Transverse colon (tissue), 4 donors: Measurements from ENCODE around the gene ANGEL1. TPM values are rescaled to one million over a fixed set of nuclear protein-coding genes. Genes with fewer than 3 reads are reported as not detected.

Source experiments
- DNase-seq: peaks from one replicate; pipeline ENCODE4 v3.0.0-alpha.2; 2019
- H3K27ac ChIP-seq, 4 donors: fragments of 200-600 bp; sonication (generic); 2 replicates each; pipeline ENCODE4 v1.5.1; 2016 to 2018; ENCODE audit warnings: inconsistent platforms in 4 of 4
- H3K27me3 ChIP-seq: fragments of 200-600 bp; sonication (generic); 2 replicates; pipeline ENCODE4 v1.5.1; 2017; ENCODE audit warnings: inconsistent platforms
- H3K36me3 ChIP-seq, 4 donors: fragments of 200-600 bp; sonication (generic); 2 replicates each; pipeline ENCODE4 v1.5.1; 2017 to 2019; ENCODE audit warnings: inconsistent platforms in 4 of 4
- H3K4me1 ChIP-seq, 4 donors: fragments of 200-600 bp; sonication (generic); 2 replicates each; pipeline ENCODE4 v1.5.1; 2017 to 2020; ENCODE audit warnings: inconsistent platforms in 4 of 4
- H3K4me3 ChIP-seq, 4 donors: fragments of 200-600 bp; sonication (generic); 1 replicate in 1 of 4; 2 replicates in 3 of 4; pipeline versions ENCODE4 v1.5.1 to v1.6.1; 2017 to 2019; ENCODE audit warnings: inconsistent platforms in 4 of 4
- H3K9me3 ChIP-seq, 2 donors: fragments of 200-600 bp; sonication (generic); 2 replicates each; pipeline ENCODE4 v1.5.1; 2017 to 2019; ENCODE audit warnings: inconsistent platforms in 2 of 2
- EP300 ChIP-seq: sonication (generic); formaldehyde crosslinking; IDR thresholded peaks from one replicate; pipeline ENCODE4 v1.6.1; 2017; ENCODE audit warnings: antibody characterized with exemption, low read depth
- POLR2A ChIP-seq: fragments of 450-650 bp; IDR thresholded peaks from one replicate; pipeline ENCODE4 v1.6.1; 2016; ENCODE audit warnings: antibody characterized with exemption, mild to moderate bottlenecking, moderate library complexity
- POLR2AphosphoS5 ChIP-seq, 3 donors: sonication (generic); formaldehyde crosslinking; IDR thresholded peaks; one replicate each; pipeline ENCODE4 v1.6.1; 2016; ENCODE audit warnings: antibody characterized with exemption in 3 of 3
- WGBS, 2 donors: methylation state at CpG; one replicate each; pipeline ENCODE4 v1.1.5; 2018; ENCODE audit warnings: low coverage in 1 of 2; 5-methylcytosine and 5-hydroxymethylcytosine counted together
- in situ Hi-C, 4 donors: fragments of 200-750 bp; cut with MboI; loops; one replicate each; pipeline versions ENCODE4 v1.15.0 to v1.15.1; 2017; ENCODE audit warnings: low sequenced_read_pairs in 3 of 4, low pct_ligation_motif_present in 1 of 4, low pct_unique_long_range_greater_than_20kb in 1 of 4
- intact Hi-C: fragments of 100-400 bp; cut with DNase I; formaldehyde crosslinking; loops from one replicate; pipeline ENCODE4 v1.15.1; 2023; ENCODE audit warnings: low total_unique reads
- total RNA-seq, 4 donors: library from RNA; depleted of rRNA; stranded (reverse); fragments of >200 nt; gene quantifications; one replicate each; pipeline ENCODE4 v1.1.0, GENCODE V29; 2016
- TF ChIP-seq, protein P1 (sequence below), 5 experiments: fragments of 200-600 bp in 3 of 5; fragments of 450-650 bp in 2 of 5; sonication (generic) in 3 of 5; IDR thresholded peaks; 1 replicate in 2 of 5; 2 replicates in 3 of 5; pipeline ENCODE4 v1.5.1; 2016 to 2017; ENCODE audit warnings: antibody characterized with exemption in 5 of 5, inconsistent platforms in 3 of 5, mild to moderate bottlenecking in 2 of 5, moderate library complexity in 1 of 5

ANGEL1 gene
- total RNA-seq, 4 donors from 2014 or later: 8.9 to 17.5 (median 10.0) TPM

DNA sequence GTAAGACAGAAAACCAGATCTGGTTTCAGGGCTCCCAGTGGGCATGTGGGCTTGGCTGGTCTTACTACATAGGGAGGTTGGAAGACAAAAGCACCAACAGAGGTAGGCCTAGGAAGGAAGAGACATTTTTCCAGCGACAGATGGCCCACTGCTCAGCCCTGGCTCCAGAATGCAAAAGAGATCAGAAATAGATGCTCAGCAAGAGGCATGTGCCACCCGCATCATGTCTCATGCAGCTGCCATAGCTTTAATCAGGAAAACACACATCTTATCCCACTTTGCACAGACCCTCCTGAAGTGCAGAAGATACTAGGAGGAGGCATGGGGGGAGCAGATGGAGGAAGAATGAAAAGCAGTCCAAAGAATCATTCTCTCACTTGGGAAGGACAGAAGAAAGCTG, 26.1 kb downstream of the ANGEL1 start:
- H3K4me1 ChIP-seq: peaks cover 0 to 8% (median 0%) of the 10 kb centered on the region in 4 donors
- no peaks in the 10 kb centered on the region for H3K27me3 ChIP-seq
- WGBS, 2 donors: 97 to 100% methylated on average over 1 to 2 of the region's 2 CpGs
- TF ChIP-seq, protein P1, sequence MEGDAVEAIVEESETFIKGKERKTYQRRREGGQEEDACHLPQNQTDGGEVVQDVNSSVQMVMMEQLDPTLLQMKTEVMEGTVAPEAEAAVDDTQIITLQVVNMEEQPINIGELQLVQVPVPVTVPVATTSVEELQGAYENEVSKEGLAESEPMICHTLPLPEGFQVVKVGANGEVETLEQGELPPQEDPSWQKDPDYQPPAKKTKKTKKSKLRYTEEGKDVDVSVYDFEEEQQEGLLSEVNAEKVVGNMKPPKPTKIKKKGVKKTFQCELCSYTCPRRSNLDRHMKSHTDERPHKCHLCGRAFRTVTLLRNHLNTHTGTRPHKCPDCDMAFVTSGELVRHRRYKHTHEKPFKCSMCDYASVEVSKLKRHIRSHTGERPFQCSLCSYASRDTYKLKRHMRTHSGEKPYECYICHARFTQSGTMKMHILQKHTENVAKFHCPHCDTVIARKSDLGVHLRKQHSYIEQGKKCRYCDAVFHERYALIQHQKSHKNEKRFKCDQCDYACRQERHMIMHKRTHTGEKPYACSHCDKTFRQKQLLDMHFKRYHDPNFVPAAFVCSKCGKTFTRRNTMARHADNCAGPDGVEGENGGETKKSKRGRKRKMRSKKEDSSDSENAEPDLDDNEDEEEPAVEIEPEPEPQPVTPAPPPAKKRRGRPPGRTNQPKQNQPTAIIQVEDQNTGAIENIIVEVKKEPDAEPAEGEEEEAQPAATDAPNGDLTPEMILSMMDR (IDR thresholded peaks at IDR 0.05): no peak
- TF ChIP-seq EP300: no peak
- TF ChIP-seq POLR2AphosphoS5 (IDR thresholded peaks at IDR 0.05): no peak
- TF ChIP-seq POLR2A: no peak
- no peak for DNase-seq
- no peak overlapping the region for H3K27ac ChIP-seq
- peaks cover 0 to 32% (median 13%) of the 10 kb centered on the region in 4 donors for H3K36me3 ChIP-seq
- no peak overlapping the region for H3K4me3 ChIP-seq
- in situ Hi-C loops: loop anchor here in 2 of 4 donors (10.0 kb wide), 1 partner anchor 72 kb away; no protein-coding TSS in a partner anchor
- intact Hi-C loops: loop anchor here (10.0 kb wide), 1 partner anchor 72 kb away; no protein-coding TSS in a partner anchor
- no peaks in the 10 kb centered on the region for H3K9me3 ChIP-seq

DNA sequence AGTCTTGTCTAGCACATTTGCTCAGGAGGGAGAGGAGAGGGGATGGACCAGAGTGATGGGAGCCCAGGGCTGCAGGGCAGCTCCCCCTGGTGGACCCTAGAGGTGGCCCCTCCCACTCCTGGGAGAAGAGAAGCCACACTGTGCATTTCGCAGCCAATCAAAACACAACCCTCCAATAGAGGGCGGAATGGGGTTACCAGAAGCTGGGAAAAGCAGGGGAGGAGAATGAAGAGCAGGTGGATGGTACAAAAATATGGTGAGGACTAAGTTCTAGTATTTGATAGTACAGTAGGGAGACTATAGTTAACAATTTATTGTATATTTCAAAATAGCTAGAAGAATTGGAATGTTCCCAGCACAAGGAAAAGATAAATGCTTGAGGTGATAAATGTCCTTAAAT, 27.8 kb downstream of the ANGEL1 start:
- Histone ChIP-seq H3K4me1 (peaks cover 0 to 8% (median 0%) of the 10 kb centered on the region in 4 donors), H3K27ac (no peak overlapping the region), H3K36me3 (peaks cover 0 to 26% (median 10%) of the 10 kb centered on the region in 4 donors), H3K27me3 (no peaks in the 10 kb centered on the region), H3K4me3 (no peak overlapping the region), H3K9me3 (no peaks in the 10 kb centered on the region)
- in situ Hi-C loops: loop anchor here in 2 of 4 donors (10.0 kb wide), 1 partner anchor 70 kb away; no protein-coding TSS in a partner anchor
- intact Hi-C loops: loop anchor here (10.0 kb wide), 1 partner anchor 70 kb away; no protein-coding TSS in a partner anchor
- 26 to 55% methylated on average over 2 of the region's 2 CpGs for WGBS, 2 donors
- no peak for TF ChIP-seq POLR2AphosphoS5 (IDR thresholded peaks at IDR 0.05)
- TF ChIP-seq, protein P1 (IDR thresholded peaks at IDR 0.05): peak; percentile 58 to 70 (median 61)
- peak; percentile 64 for DNase-seq

DNA sequence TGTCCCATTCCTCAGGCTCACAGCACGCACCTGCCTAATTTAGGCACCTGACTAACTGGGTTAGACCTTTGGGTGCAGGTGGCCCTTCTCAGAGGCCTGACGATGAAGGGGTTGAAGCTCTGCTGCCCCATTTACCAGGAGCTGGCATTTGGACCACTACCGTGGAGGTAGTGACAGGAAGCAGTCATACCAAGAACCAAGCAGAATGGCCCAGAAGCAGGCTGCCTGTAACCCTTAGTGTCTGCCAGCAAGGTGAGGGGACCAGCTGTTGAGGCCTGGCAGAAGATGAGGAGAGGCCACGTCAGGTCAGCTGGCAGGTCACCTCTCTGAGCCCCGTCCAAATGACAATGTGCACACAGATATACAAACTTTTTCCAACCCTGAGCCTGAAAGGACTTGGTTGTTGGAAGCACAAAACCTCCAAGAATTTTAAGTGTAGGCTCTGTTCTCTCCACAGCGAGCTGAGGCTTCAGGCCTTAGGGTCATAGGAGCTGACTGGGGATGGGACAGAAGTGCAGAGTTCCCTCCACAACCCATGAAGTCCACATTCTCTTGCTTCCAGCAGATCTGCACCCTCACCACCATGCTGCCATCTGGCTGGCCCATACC, 28.3 kb downstream of the ANGEL1 start:
- in situ Hi-C loops: loop anchor here in 2 of 4 donors (10.0 kb wide), 1 partner anchor 70 kb away; no protein-coding TSS in a partner anchor
- no peak overlapping the region for H3K4me3 ChIP-seq
- H3K27ac ChIP-seq: no peak overlapping the region
- no peaks in the 10 kb centered on the region for H3K27me3 ChIP-seq
- peaks cover 0 to 24% (median 9%) of the 10 kb centered on the region in 4 donors for H3K36me3 ChIP-seq
- H3K4me1 ChIP-seq: peaks cover 0 to 8% (median 0%) of the 10 kb centered on the region in 4 donors
- TF ChIP-seq POLR2AphosphoS5 (IDR thresholded peaks at IDR 0.05): no peak
- no peak for TF ChIP-seq EP300
- TF ChIP-seq, protein P1 (IDR thresholded peaks at IDR 0.05): no peak
- TF ChIP-seq POLR2A: no peak
- 77% methylated on average over 6 of the region's 6 CpGs; no CpG with 5 or more reads in 1 of the 2 donors for WGBS, 2 donors
- H3K9me3 ChIP-seq: no peaks in the 10 kb centered on the region
- intact Hi-C loops: loop anchor here (10.0 kb wide), 1 partner anchor 70 kb away; no protein-coding TSS in a partner anchor
- DNase-seq: no peak

DNA sequence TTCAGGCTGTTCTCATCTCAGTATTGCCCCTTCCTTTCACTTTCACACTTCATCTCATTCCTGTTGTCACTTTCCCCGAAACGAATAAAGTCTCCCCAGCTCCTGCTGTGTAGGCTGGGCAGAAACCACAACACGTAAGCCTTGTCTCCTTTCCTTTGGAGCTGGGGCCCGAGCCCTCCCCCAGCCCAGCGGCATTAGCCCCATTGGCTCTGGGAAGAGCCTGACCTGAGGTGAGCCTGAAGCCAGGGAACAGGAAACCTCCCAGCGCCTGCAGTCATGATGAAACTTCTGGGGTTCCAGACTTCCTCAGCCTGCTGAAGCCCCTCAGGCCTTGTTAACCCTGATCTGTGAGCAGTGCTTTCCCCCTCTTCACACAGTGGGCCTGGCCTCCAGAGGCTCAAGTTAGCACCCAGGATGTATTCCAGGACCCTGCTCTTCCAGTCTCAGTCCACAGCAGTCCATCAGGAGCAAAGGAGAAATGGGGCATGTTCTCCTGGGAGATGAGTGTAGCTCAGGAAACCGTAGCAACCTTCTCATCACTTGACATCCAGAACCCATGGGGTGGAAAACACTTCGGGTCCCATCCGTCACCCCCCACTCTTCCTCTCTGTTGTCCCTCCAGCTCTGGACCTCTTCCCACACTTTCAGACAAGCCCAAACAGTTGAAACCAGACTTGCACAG, 29.7 kb downstream of the ANGEL1 start:
- Histone ChIP-seq H3K27me3 (no peaks in the 10 kb centered on the region), H3K27ac (no peak overlapping the region), H3K36me3 (peaks cover 0 to 12% (median 4%) of the 10 kb centered on the region in 4 donors), H3K4me1 (peaks cover 0 to 8% (median 0%) of the 10 kb centered on the region in 4 donors), H3K9me3 (no peaks in the 10 kb centered on the region), H3K4me3 (no peak overlapping the region)
- no peak for DNase-seq
- intact Hi-C loops: loop anchor here (10.0 kb wide), 1 partner anchor 68 kb away; no protein-coding TSS in a partner anchor
- TF ChIP-seq EP300 (no peak), POLR2AphosphoS5 (IDR thresholded peaks at IDR 0.05) (no peak), POLR2A (no peak)
- TF ChIP-seq, protein P1 (IDR thresholded peaks at IDR 0.05): no peak
- in situ Hi-C loops: loop anchor here in 2 of 4 donors (10.0 kb wide), 1 partner anchor 68 kb away; no protein-coding TSS in a partner anchor
- 67 to 83% methylated on average over 4 to 8 of the region's 9 CpGs for WGBS, 2 donors
